ENCODE results near the gene ARHGAP21. TPM values are rescaled to one million over a fixed set of nuclear protein-coding genes. Genes with fewer than 3 reads are reported as not detected.

The ARHGAP21 gene
- polyA plus RNA-seq, 1 donor (not counting 4 experiments of a cell fraction or from before 2014, with no cell fraction given), result 78.5 TPM

- Histone ChIP-seq H3K27ac (ENCODE audit: control insufficient read depth, insufficient read depth, low read length) (no peak overlapping the region), H3K36me3 (ENCODE audit: control insufficient read depth in 2 of 2, extremely low read depth in 1 of 2, insufficient read depth in 2 of 2, low read length in 2 of 2) (peaks cover 1 to 7% of the 10 kb centered on the region in 2 experiments), H3K9me3 (ENCODE audit: control insufficient read depth, low read depth, low read length) (no peaks in the 10 kb centered on the region), H4K20me1 (ENCODE audit: control insufficient read depth, extremely low read depth, insufficient read depth, low read length) (peaks cover 23% of the 10 kb centered on the region), H3K79me2 (ENCODE audit: control insufficient read depth, insufficient read depth, low read length) (peaks cover 93% of the 10 kb centered on the region), H3K4me2 (ENCODE audit: control insufficient read depth, extremely low read depth, insufficient read depth, low read depth, low read length) (no peak overlapping the region), H3K4me3 (ENCODE audit: control insufficient read depth in 2 of 3, extremely low read depth in 1 of 3, insufficient read depth in 2 of 3, low read depth in 1 of 3, low read length in 3 of 3) (no peak overlapping the region), H2AFZ (ENCODE audit: control insufficient read depth, low read length) (no peak overlapping the region), H3K27me3 (ENCODE audit: control insufficient read depth, extremely low read depth, insufficient read depth, low read length) (no peaks in the 10 kb centered on the region), H3K4me1 (ENCODE audit: control insufficient read depth, extremely low read depth, insufficient read depth, low read length) (peaks cover 31% of the 10 kb centered on the region), H3K9me1 (ENCODE audit: control insufficient read depth, extremely low read depth, insufficient read depth, low read length) (no peaks in the 10 kb centered on the region), H3K9ac (ENCODE audit: control insufficient read depth, extremely low read depth, insufficient read depth, low read length) (no peak overlapping the region)
- dilution Hi-C loops (cut with MboI; ENCODE audit: extremely low pct_ligation_motif_present, low sequenced_read_pairs), result no loop called here
- no peak for FAIRE-seq
- no peak for DNase-seq (ENCODE audit: low read depth, low spot score)
- no peak for TF ChIP-seq EZH2 (IDR thresholded peaks at IDR 0.05; ENCODE audit: low read length)
- no peak for TF ChIP-seq CTCF (optimal IDR thresholded peaks at IDR 0.05 in 1 of 3, IDR thresholded peaks at IDR 0.05 in 1 of 3, conservative IDR thresholded peaks at IDR 0.05 in 1 of 3; ENCODE audit: extremely low read depth in 1 of 3, insufficient read depth in 2 of 3, low read length in 3 of 3)
These were observed 20.0 kb downstream of the ARHGAP21 start for GRCh38 chr10:24703700-24704099.

GRCh38 chr10:24701447-24701846 lies 22.2 kb downstream of the ARHGAP21 start:
- Histone ChIP-seq H3K9me3 (ENCODE audit: control insufficient read depth, low read depth, low read length) (no peaks in the 10 kb centered on the region), H3K27me3 (ENCODE audit: control insufficient read depth, extremely low read depth, insufficient read depth, low read length) (no peaks in the 10 kb centered on the region), H3K9ac (ENCODE audit: control insufficient read depth, extremely low read depth, insufficient read depth, low read length) (no peak overlapping the region), H3K4me1 (ENCODE audit: control insufficient read depth, extremely low read depth, insufficient read depth, low read length) (peaks cover 14% of the 10 kb centered on the region), H3K9me1 (ENCODE audit: control insufficient read depth, extremely low read depth, insufficient read depth, low read length) (no peaks in the 10 kb centered on the region), H3K79me2 (ENCODE audit: control insufficient read depth, insufficient read depth, low read length) (peaks cover 94% of the 10 kb centered on the region), H2AFZ (ENCODE audit: control insufficient read depth, low read length) (no peak overlapping the region), H4K20me1 (ENCODE audit: control insufficient read depth, extremely low read depth, insufficient read depth, low read length) (peaks cover 16% of the 10 kb centered on the region), H3K4me3 (ENCODE audit: control insufficient read depth in 2 of 3, extremely low read depth in 1 of 3, insufficient read depth in 2 of 3, low read depth in 1 of 3, low read length in 3 of 3) (no peak overlapping the region), H3K36me3 (ENCODE audit: control insufficient read depth in 2 of 2, extremely low read depth in 1 of 2, insufficient read depth in 2 of 2, low read length in 2 of 2) (peaks cover 1 to 3% of the 10 kb centered on the region in 2 experiments), H3K27ac (ENCODE audit: control insufficient read depth, insufficient read depth, low read length) (no peak overlapping the region), H3K4me2 (ENCODE audit: control insufficient read depth, extremely low read depth, insufficient read depth, low read depth, low read length) (no peak overlapping the region)
- no peak for DNase-seq (ENCODE audit: low read depth, low spot score)
- FAIRE-seq, result no peak
- TF ChIP-seq EZH2 (IDR thresholded peaks at IDR 0.05; ENCODE audit: low read length), result no peak
- TF ChIP-seq CTCF (optimal IDR thresholded peaks at IDR 0.05 in 1 of 3, IDR thresholded peaks at IDR 0.05 in 1 of 3, conservative IDR thresholded peaks at IDR 0.05 in 1 of 3; ENCODE audit: extremely low read depth in 1 of 3, insufficient read depth in 2 of 3, low read length in 3 of 3), result no peak
- dilution Hi-C loops (cut with MboI; ENCODE audit: extremely low pct_ligation_motif_present, low sequenced_read_pairs), result no loop called here
